GM21717 (cell line): ENCODE results near the gene COA3.

Source experiments
- ATAC-seq: cut with Tn5 transposase; IDR thresholded peaks from one replicate; pipeline ENCODE4 v1.9.1; 2021; ENCODE audit warnings: mild to moderate bottlenecking, moderate library complexity; ENCODE audit not compliant: unreplicated experiment

Gene COA3, protein sequence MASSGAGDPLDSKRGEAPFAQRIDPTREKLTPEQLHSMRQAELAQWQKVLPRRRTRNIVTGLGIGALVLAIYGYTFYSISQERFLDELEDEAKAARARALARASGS

DNA sequence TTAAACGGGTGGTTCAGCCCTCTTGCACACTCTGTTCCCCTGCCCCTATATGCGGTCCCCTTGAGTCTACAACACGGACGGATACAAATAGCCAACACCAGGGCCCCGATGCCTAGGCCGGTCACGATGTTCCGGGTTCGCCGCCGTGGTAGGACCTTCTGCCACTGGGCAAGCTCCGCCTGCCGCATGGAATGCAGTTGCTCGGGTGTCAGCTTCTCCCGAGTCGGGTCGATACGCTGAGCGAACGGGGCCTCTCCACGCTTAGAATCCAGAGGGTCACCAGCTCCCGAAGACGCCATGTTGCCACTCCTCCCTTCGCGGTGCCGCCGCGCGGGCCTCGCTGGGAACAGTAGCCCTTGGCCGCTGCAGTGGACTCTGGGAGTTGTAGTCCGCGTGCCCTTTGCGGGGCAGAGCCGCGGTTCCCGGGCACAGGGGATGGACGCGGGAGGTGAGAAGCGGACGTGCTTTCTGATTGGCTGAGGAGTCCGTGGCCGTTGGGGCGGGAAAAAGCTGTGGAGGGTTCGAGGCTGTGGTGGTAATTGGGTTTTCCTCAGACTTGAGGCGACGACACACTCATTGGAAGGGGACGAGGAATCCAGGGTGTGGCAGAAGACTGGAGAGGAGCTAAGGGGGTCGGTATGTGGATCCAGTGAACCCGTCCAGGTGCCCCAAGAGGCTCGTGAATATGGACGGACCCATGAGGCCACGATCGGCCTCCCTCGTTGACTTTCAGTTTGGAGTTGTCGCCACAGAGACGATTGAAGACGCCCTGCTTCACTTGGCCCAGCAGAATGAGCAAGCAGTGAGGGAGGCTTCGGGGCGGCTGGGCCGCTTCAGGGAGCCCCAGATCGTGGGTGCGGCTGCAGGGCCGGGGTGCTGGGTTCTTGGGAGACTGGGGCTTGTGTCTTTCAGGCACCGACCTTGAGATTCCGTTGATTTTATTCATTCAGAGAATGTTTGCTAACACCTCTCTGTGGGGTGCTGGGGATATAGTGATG lies at the start of gene COA3, which contains the start of gene CNTD1:
Gene COA3 (minus strand): TSS at position 322 of the 998 bp plus-strand sequence. CDS start 23 bp downstream, at position 299.
Gene CNTD1 (plus strand): TSS at position 479 of the 998 bp plus-strand sequence. CDS start 207 bp downstream, at position 686.
- peak; percentile 61 for ATAC-seq

DNA sequence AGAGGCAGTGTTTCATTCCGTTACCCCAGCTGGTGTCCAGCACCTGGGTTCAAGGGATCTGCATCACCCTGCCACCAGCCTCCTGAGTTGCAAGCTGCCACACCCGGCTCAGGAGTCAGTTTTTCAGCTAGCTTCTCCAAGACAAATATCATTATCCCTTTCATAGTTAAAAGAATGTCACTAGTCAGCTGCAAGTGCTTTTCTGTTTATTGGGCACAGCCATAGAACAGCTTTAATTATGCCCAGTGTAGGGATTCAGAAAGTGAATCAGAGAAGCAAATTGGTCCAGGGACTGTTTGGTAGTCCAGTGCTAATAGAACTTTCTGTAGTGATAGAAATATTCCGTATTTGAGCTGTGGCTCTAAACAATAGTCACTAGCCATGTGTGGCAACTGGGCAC lies 49.6 kb upstream of the COA3 start:
- no peak for ATAC-seq

DNA sequence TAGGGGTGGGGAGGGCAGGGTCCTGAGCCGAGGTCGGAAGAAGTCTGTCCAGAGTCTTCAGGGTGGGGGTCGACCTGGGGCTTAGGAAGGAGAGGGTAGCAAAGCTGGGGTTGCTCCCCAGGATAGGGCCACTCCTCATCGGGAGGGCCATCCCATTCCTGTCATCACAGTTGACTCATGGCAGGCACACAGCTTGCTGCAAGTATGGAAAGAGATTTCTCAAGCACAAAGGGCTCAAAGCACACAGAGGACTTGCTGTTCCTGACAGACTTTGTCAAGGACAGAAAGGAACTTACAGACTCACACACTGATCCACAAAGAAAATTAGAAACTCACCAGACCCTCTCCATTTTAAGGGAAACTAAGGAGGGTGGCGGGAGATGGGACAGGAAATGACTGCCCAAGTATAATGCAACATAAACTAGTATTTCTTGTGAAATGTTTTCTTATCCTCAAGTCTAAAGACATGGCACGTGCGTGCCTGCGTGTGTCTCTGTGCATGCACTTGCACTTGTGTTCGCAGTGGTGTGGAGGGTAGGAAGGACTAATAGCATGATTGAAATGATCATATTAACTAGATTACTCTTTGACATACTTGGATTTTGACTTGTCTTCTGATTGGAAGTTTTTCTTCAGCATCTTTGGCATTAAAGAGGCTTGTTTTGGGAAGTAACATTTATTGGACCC lies 48.2 kb upstream of the COA3 start:
- ATAC-seq = no peak

DNA sequence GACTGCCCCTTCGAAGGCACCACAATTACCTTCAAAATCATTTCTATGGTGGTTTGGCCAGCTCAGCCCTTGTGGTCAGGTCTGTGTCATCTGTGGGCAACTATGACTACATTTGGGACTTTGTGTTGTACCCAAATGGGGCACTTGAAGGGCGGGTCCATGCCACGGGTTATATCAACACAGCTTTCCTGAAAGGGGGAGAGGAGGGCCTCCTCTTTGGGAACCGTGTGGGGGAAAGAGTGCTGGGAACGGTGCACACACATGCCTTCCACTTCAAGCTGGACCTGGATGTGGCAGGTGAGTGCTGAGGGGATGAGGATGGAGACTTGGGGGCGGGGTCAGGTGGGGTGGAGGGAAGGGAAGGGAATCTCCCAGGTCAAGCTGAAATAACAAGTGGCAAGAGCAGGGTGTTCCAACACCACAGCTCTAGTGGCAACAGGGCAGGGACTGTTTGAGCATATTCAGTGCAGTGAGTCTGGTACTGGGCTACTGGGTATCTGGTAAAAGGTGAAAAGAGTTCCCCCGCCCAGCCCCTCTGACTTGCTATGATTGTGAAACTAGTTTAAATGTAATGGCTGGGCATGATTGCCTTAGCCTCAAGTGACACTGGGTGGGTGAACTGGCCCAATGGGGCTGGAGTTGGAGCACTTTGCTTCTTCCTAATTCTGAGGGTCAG lies 47.6 kb upstream of the COA3 start:
- ATAC-seq = no peak

DNA sequence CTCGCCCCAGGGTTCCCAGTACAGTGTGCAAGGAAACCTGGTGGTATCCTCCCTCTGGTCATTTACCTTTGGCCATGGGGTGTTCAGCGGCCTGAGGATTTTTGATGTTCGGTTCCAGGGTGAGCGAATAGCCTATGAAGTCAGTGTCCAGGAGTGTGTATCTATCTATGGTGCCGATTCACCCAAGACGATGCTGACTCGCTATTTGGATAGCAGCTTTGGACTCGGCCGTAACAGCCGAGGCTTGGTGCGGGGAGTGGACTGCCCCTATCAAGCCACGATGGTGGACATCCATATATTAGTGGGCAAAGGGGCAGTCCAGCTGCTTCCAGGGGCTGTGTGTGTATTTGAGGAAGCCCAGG lies 47.0 kb upstream of the COA3 start:
- no peak for ATAC-seq

DNA sequence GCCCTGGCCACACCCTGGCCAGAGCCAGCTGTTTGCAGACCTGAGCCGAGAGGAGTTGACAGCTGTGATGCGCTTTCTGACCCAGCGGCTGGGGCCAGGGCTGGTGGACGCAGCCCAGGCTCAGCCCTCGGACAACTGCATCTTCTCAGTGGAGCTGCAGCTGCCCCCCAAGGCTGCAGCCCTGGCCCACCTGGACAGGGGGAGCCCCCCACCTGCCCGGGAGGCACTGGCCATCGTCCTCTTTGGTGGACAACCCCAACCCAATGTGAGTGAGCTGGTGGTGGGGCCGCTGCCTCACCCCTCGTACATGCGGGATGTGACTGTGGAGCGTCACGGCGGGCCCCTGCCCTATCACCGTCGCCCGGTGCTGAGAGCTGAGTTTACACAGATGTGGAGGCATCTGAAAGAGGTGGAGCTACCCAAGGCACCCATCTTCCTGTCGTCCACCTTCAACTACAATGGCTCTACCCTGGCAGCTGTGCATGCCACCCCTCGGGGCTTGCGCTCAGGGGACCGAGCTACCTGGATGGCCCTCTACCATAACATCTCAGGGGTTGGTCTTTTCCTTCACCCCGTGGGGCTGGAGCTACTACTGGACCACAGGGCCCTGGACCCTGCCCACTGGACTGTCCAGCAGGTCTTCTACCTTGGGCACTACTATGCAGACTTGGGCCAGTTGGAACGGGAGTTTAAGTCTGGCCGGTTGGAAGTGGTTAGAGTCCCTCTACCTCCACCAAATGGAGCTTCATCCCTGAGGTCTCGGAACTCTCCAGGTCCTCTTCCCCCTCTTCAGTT lies 46.5 kb upstream of the COA3 start:
- ATAC-seq = no peak

DNA sequence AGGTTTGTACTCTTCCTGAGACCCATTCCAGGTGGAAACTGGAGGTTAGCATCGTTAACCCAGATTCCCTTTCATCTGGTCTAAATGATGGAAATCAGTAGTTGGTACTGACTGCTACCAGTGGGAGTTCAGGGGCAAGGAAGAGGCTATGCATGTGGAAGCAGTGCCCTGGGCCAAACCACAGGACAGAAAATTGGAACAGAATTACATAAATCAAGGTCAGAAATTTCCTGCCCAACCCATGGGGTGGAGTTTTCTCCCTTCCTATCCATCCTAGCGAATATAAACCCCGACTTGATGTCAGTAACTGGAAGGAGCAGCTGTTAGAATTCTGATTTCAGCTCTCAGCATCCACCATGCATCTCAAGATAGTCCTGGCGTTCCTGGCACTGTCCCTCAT lies 45.8 kb upstream of the COA3 start, which contains the start of gene AOC2:
Gene AOC2 (plus strand): TSS at position 310 of the 400 bp plus-strand sequence. CDS start 47 bp downstream, at position 357.
- ATAC-seq = no peak

DNA sequence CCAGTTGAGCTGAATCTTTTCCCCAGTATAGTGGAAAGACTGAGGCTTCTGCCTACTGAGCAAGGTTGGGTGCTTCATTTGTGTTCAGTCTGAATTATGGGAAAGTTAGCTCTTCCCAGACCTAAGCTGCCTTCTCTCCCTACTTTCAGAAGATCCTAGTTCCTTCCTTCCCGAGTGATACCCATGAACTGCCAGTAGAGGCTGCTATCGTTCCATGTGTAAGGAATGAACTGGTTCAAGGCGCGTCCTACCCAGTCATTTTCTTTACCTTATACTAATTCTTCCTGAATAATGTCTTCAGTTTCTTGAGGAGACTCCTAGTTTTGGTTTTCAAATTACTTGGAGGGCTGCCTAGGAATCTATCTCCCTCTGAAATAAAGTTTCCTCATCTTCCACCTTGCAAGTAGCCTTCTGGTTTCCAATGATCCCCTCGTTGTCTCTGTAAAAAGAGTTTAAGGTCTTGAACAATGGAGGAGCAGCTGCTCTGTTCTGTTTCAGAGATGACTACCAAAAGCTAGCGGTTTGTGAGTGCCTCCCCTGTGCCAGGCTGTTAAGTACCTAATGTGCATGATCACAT lies 44.9 kb upstream of the COA3 start:
- ATAC-seq = no peak

DNA sequence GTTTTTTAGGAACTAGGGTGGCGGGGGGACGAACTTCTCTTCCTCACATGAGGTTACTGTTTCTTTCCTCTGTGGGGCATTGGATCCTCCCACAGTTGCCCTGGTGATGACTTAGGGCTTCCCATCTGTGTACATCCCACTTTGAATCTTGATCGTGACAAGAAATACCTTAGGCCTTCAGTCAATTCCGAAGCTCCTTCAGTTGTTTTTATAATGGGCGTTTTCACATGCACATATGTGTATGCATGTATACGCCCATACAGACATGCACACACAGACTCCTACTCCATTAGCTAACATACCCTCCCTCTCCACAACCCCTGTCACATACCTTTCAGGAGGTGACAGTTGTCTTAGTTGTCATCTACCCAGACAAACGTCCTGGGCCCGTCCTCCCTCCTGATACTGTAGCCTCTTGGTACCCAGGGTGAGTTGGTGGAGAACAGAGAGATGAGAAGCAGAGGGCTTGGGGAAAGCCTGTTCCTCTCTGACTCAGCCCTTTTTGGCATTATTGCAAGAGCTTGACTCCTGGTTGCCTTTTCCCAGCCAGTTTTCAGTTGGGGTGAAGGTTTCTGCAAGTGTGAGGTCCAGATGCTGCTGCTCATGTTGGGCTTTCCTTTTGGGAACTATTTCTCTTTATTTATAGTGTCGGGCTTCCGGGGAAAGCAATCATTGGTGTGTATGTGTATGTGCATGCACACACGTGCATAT lies 43.6 kb upstream of the COA3 start:
- no peak for ATAC-seq

DNA sequence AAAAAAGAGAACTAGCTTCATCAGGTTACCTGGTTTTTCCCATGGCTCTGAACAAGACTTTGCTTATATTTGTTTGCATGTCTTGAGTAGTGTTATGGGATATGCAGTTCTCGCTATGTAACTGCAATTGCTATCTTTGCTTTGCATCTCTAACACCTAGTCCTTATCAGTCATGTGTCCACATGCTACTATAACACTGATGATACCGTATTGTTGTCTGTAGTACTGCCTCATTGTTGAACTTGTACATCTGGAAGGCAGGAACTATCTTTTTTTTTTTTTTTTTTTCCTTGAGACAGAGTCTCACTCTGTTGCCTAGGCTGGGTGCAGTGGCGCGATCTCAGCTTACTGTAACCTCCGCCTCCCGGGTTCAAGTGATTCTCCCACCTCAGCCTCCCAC lies 37.2 kb upstream of the COA3 start:
- no peak for ATAC-seq

DNA sequence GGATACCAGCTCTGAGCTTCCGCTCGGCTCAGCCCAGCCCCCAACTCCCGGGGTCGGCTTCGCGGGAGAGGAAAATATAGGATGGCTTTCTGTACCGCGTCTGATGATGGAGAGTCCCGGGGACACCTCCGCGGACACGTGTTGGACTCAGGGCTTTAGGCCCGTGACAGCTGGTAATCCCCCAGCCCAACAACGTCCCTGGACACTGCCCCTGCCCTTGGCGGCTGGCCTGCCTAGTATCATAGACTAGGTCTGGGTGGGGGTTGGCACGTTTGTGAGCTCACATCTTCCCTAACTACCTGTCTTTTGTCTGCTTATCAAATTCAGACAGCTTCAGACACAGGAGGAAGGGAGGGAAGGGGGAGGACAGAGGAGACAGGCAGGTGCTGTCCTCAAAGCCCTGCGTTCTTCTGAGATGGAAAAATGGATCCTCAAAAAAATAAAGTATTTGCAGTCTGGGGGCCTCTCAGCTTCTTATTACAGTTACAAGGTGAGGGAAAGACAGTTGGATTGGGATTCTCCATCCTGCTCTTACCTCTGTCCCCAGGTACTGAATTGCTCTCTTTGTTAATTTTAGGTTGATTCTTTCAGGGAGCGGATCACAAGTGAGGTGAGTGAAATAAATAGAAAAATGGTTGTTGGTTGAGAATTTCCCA lies 35.4 kb upstream of the COA3 start:
- peak; percentile 24 for ATAC-seq

DNA sequence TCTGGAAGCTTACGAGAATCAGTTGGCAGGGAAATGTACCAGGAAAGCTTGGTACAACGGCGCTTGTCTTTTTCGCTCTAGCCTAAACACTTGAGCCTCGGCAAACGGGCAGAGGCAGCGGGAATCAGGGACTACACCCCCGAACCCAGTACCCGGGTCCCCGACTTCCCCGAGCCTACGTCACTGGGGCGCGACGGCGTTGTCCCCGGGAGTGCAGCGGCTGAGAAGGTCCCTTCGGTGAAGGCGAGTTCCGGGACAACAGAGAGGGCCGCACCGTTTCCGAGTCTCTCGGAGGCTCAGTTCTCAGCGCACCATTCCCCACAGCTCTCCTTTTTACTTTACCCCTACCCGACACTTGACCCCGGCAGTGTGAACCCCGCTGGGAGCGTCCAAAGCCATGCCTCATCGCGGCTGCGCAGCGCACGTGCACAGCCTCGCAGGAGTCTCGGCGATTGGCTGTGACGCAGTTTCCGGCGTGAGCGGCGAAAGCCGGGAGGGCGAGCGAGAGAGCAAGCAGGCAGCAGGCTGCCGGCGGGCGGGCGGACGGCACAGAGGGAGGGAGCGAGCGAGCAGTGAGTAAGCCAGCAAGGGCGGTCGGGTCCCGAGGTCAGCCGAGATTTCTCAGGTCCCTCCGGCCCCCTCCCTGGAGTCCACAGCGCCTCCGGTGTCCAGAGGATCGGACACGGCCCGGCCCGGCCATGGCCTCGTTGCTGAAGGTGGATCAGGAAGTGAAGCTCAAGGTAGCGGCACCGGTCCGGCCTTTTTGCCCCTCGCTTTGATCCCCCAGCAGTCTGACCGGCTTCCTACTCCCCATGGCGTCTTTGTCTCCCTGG lies 34.6 kb upstream of the COA3 start, which contains the start of gene PSME3:
Gene PSME3 (plus strand): TSS at position 464 of the 833 bp plus-strand sequence. CDS start 235 bp downstream, at position 699.
- peak; percentile 67 for ATAC-seq

DNA sequence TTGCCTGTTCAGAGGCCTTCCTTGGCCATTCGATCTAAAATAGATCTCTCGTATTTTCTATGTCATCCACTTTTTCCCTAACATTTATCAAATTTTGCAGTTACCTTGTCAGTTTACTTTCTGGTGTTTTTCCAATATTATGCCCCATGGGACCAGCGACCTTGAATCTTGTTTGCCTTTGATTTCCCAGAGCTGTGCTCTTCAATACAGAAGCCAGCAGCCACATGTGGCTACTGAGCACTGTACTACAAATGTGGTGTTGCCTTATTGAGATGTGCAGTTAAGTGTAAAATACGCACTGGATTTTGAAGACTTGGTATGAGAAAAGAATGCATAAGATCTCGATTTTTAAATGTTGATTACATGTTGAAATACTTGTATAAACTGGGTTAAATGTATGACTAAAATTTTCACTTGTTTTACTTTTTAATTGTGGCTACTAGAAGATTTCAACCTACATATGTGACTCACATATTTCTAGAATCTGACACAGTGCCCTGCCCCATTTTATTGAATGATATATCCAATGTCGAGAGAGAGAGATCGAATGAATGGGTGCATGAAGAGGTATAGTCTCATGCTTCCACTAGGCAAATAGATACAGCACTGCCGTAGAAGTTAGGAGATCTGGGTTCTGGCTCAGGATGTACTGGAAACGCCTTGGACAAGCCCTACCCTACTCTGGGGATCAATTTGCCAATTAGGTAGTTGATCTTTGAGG lies 33.9 kb upstream of the COA3 start:
- peak; percentile 22 for ATAC-seq

DNA sequence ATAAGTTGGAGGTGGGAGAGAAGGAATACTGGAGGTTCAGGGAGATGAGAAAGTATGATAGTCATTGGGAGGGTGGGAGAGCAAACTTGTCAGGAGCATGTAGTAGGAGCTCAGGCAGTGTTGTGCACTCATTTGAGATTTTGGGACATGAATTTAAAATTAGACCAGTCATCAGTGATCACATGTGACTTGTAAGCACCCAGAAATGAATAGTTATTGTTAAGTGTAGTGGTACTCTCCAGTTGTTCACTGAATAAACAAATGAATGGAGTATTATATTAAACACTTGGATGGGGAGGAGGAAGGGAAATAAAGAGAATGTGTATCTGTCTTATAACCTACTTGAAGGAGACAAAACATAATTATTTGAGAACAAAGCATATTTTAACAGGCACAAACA lies 32.5 kb upstream of the COA3 start:
- ATAC-seq = no peak

DNA sequence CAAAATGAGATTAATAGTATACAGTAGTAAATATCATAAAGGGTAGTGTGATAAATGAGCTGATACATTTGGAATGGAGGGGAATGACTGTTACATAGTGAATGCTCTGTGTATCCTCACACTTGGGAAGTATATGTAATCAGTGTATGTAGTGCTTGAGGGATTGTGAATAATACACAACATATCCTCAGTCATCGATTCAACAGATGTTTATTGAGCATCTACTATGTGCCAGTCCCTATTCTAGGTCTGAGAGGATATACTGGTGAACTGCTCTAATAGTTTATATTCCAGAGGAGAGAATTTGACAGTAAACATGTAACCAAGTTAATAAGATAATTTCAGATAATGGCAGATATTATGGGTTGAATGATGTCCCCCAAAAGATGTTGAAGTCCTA lies 29.0 kb upstream of the COA3 start:
- ATAC-seq = no peak

DNA sequence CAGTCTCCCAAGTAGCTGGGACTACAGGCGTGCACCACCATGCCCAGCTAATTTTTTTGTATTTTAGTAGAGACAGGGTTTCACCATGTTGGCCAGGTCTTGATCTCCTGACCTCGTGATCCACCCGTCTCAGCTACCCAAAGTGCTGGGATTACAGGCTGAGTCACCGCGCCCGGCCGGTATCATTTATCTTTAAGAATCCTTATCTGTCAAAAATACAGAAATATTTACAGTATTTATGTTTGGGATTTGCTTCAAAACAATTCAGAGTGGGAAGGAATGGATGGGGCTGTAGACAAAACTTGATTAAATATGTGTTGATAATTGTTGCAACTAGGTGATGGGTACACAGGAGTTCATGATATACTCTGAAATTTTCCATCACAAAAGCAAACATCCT lies 22.7 kb upstream of the COA3 start:
- no peak for ATAC-seq

DNA sequence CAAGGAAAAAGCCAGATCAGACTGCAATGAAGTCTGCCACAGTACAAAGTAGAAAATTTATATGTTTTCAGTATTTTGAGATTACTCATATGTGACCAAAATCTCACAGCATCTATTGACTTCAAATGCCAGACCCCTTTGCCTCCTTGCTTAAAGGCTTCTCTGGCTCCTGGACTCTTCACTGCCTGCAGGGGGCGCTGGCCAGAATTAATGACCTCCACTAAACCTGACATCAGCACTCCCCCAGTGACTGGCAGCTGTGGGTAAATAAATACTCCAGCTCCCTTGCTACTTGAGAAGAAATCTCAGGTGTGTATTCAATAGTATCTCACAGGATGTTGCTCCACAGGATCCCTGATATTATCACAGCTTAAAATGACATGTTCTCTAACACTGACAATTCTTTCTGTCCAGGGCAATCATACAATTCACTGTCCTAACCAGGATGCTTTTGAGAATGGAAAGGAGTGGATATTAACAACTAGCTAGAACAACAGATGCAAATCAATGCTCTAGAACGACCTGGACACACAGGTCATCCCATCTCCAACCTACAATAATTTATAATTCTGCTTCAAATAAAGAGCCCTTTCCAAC lies 21.5 kb upstream of the COA3 start:
- ATAC-seq = no peak
